K562 (cell line): ENCODE data around the gene RAB4B. TPM values are rescaled to one million over a fixed set of nuclear protein-coding genes. Genes with fewer than 3 reads are reported as not detected.

Experiments used
- BHLHE40 ChIP-seq: IDR thresholded peaks from 2 replicates; pipeline ENCODE4 v1.6.1; 2011; ENCODE audit warnings: low read length, improper control_type of control experiment
- CBFA2T2 ChIP-seq: fragments of 450-650 bp; conservative IDR thresholded peaks from 2 replicates; pipeline ENCODE4 v1.6.1; 2017; ENCODE audit warnings: mild to moderate bottlenecking
- GABPA ChIP-seq: fragments of 200-800 bp; sonication (Bioruptor generic); conservative IDR thresholded peaks from 2 replicates; pipeline ENCODE4 v1.6.1; 2016; ENCODE audit warnings: low read depth, missing genetic modification characterization, missing compliant biosample characterization
- HDAC1 ChIP-seq, 2 experiments: fragments of 450-650 bp; IDR thresholded peaks; 2 replicates each; pipeline ENCODE4 v1.6.1; 2016 to 2017; ENCODE audit warnings: inconsistent platforms in 1 of 2, mild to moderate bottlenecking in 1 of 2, moderate library complexity in 1 of 2
- ILK ChIP-seq: fragments of 450-650 bp; IDR thresholded peaks from 2 replicates; pipeline ENCODE4 v1.6.1; 2016; ENCODE audit warnings: missing genetic modification characterization, low read depth, mild to moderate bottlenecking, missing compliant biosample characterization, moderate library complexity, borderline replicate concordance
- JUND ChIP-seq, 2 experiments: IDR thresholded peaks; 2 replicates in 1 of 2; 3 replicates in 1 of 2; pipeline ENCODE4 v1.6.1; 2011; ENCODE audit warnings: borderline replicate concordance in 2 of 2, low read depth in 2 of 2, low read length in 2 of 2, improper control_type of control experiment in 1 of 2, missing biosample characterization in 1 of 2, missing genetic modification characterization in 1 of 2, missing genetic modification reagents in 1 of 2
- MCM5 ChIP-seq: fragments of 450-650 bp; IDR thresholded peaks from 2 replicates; pipeline ENCODE4 v1.6.1; 2016; ENCODE audit warnings: low read depth
- ZBTB2 ChIP-seq: fragments of 450-650 bp; IDR thresholded peaks from 2 replicates; pipeline ENCODE4 v1.6.1; 2016; ENCODE audit warnings: antibody characterized with exemption
- ZNF165 ChIP-seq: fragments of 250-450 bp; sonication (Bioruptor Pico); IDR thresholded peaks from 2 replicates; pipeline ENCODE4 v1.4.0; 2020; ENCODE audit warnings: borderline replicate concordance
- ZNF23 ChIP-seq: fragments of 250-450 bp; sonication (Bioruptor Pico); IDR thresholded peaks from 2 replicates; pipeline ENCODE4 v1.4.0; 2020; ENCODE audit warnings: mild to moderate bottlenecking
- ZNF239 ChIP-seq: fragments of 250-450 bp; sonication (Bioruptor Pico); IDR thresholded peaks from 2 replicates; pipeline ENCODE4 v1.4.0; 2020; ENCODE audit warnings: mild to moderate bottlenecking
- ZNF76 ChIP-seq: fragments of 250-450 bp; sonication (Bioruptor Pico); IDR thresholded peaks from 2 replicates; pipeline ENCODE4 v1.4.0; 2020; ENCODE audit warnings: mild to moderate bottlenecking, moderate library complexity, borderline replicate concordance
- ZSCAN29 ChIP-seq: fragments of 450-650 bp; IDR thresholded peaks from 2 replicates; pipeline ENCODE4 v1.6.1; 2017
- polyA plus RNA-seq, 8 experiments: library from polyadenylated mRNA; depleted of rRNA in 4 of 8; stranded (reverse) in 5 of 8; unstranded in 3 of 8; fragments of >200 nt; fragmentation: Nextera tagmentation in 2 of 8; fragmentation: Illumina TruSeq in 1 of 8; extraction: Ambion mirVana in 2 of 8; extraction: Trizol in 1 of 8; gene quantifications; 2 replicates each; pipeline versions ENCODE4 v1.2.1 to v1.2.3, GENCODE V29; 2011 to 2014; ENCODE audit warnings: inconsistent platforms in 1 of 8, missing spikeins in 1 of 8
- total RNA-seq, 7 experiments: library from RNA; depleted of rRNA in 6 of 7; stranded (reverse); fragments of >200 nt in 6 of 7; fragmentation: Illumina TruSeq in 2 of 7; extraction: Trizol in 2 of 7; gene quantifications; 2 replicates each; pipeline versions ENCODE4 v1.2.1 to v1.2.3, GENCODE V29; 2011 to 2021; ENCODE audit warnings: low replicate concordance in 1 of 7
- TF ChIP-seq, protein P1 (sequence below): fragments of 250-450 bp; sonication (Bioruptor Pico); IDR thresholded peaks from 2 replicates; pipeline ENCODE4 v1.5.0; 2021
- TF ChIP-seq, protein P2 (sequence below), 2 experiments: fragments of 450-650 bp; formaldehyde crosslinking in 1 of 2; IDR thresholded peaks; 2 replicates each; pipeline versions ENCODE4 v1.4.0 to v1.6.1; 2014 to 2020; ENCODE audit warnings: mild to moderate bottlenecking in 2 of 2, borderline replicate concordance in 1 of 2, low read depth in 1 of 2

Gene RAB4B
- total and polyA plus RNA-seq, 9 of the 15 experiments (the other 6 are each of a cell fraction or from before 2014, with no cell fraction given): 0.28 to 20.4 (median 9.0) TPM

GRCh38 chr19:40806423-40807146 is 28.5 kb downstream of the RAB4B start (continued):
- TF ChIP-seq JUND (IDR thresholded peaks at IDR 0.05; ENCODE audit: borderline replicate concordance, low read depth, low read length) (peak; percentile 64), JUND (tag; IDR thresholded peaks at IDR 0.05; ENCODE audit: borderline replicate concordance, low read depth, low read length) (peak; percentile 17; the same call in 1 of the 3 replicates), ZBTB2 (no peak), GABPA (0 out of 2 replicates have a peak, but pooled peaks have one; percentile 18), ZNF76 (CRISPR knock-in tag) (no peak), ZSCAN29 (no peak), BHLHE40 (peak; percentile 9; the same call in 1 of the 2 replicates), HDAC1 (IDR thresholded peaks at IDR 0.05) (no peak), ZNF165 (CRISPR knock-in tag) (no peak), ZNF23 (CRISPR knock-in tag) (no peak), MCM5 (no peak), ZNF239 (CRISPR knock-in tag) (no peak), ILK (no peak), CBFA2T2 (no peak)
- TF ChIP-seq, protein P1, sequence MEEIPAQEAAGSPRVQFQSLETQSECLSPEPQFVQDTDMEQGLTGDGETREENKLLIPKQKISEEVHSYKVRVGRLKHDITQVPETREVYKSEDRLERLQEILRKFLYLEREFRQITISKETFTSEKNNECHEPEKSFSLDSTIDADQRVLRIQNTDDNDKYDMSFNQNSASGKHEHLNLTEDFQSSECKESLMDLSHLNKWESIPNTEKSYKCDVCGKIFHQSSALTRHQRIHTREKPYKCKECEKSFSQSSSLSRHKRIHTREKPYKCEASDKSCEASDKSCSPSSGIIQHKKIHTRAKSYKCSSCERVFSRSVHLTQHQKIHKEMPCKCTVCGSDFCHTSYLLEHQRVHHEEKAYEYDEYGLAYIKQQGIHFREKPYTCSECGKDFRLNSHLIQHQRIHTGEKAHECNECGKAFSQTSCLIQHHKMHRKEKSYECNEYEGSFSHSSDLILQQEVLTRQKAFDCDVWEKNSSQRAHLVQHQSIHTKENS: no peak
- TF ChIP-seq, protein P2, sequence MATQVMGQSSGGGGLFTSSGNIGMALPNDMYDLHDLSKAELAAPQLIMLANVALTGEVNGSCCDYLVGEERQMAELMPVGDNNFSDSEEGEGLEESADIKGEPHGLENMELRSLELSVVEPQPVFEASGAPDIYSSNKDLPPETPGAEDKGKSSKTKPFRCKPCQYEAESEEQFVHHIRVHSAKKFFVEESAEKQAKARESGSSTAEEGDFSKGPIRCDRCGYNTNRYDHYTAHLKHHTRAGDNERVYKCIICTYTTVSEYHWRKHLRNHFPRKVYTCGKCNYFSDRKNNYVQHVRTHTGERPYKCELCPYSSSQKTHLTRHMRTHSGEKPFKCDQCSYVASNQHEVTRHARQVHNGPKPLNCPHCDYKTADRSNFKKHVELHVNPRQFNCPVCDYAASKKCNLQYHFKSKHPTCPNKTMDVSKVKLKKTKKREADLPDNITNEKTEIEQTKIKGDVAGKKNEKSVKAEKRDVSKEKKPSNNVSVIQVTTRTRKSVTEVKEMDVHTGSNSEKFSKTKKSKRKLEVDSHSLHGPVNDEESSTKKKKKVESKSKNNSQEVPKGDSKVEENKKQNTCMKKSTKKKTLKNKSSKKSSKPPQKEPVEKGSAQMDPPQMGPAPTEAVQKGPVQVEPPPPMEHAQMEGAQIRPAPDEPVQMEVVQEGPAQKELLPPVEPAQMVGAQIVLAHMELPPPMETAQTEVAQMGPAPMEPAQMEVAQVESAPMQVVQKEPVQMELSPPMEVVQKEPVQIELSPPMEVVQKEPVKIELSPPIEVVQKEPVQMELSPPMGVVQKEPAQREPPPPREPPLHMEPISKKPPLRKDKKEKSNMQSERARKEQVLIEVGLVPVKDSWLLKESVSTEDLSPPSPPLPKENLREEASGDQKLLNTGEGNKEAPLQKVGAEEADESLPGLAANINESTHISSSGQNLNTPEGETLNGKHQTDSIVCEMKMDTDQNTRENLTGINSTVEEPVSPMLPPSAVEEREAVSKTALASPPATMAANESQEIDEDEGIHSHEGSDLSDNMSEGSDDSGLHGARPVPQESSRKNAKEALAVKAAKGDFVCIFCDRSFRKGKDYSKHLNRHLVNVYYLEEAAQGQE (IDR thresholded peaks at IDR 0.05; ENCODE audit: borderline replicate concordance): peak; percentile 58
- TF ChIP-seq, protein P2 (CRISPR knock-in tag; IDR thresholded peaks at IDR 0.05; ENCODE audit: low read depth): no peak
